Lung (tissue), 12 donors: Measurements from ENCODE around the gene VDR. TPM values are rescaled to one million over a fixed set of nuclear protein-coding genes. Genes with fewer than 3 reads are reported as not detected.

Experiments
- ATAC-seq: fragments of 200-7000 bp; cut with Tn5 transposase; one replicate; pipeline ENCODE4 v1.9.1; 2020; ENCODE audit warnings: moderate number of reproducible peaks; ENCODE audit not compliant: insufficient read depth, low FRiP score
- DNase-seq, 3 donors: peaks; one replicate each; pipeline ENCODE4 v3.0.0-alpha.2; 2013 to 2017
- H3K27ac ChIP-seq, 2 donors: one replicate each; pipeline ENCODE4 v1.5.1; 2013; ENCODE audit warnings: mild to moderate bottlenecking in 2 of 2, moderate library complexity in 2 of 2, control low read depth in 1 of 2, inconsistent platforms in 1 of 2, low read depth in 1 of 2, low read length in 1 of 2
- H3K27me3 ChIP-seq, 3 donors: one replicate each; pipeline ENCODE4 v1.5.1; 2013; ENCODE audit warnings: low read length in 2 of 3; ENCODE audit not compliant: control insufficient read depth in 3 of 3, insufficient read depth in 3 of 3
- H3K36me3 ChIP-seq, 4 donors: one replicate each; pipeline ENCODE4 v1.5.1; 2013; ENCODE audit warnings: low read length in 4 of 4, mild to moderate bottlenecking in 1 of 4, moderate library complexity in 1 of 4; ENCODE audit not compliant: control insufficient read depth in 4 of 4, insufficient read depth in 4 of 4
- H3K4me1 ChIP-seq, 5 donors: one replicate each; pipeline ENCODE4 v1.5.1; 2013; ENCODE audit warnings: low read length in 5 of 5, mild to moderate bottlenecking in 2 of 5, moderate library complexity in 1 of 5; ENCODE audit not compliant: control insufficient read depth in 5 of 5, insufficient read depth in 5 of 5
- H3K4me3 ChIP-seq: one replicate; pipeline ENCODE4 v1.5.1; 2013; ENCODE audit warnings: mild to moderate bottlenecking, control low read depth, moderate library complexity
- H3K9ac ChIP-seq, 2 donors: one replicate each; pipeline ENCODE4 v1.5.1; 2013; ENCODE audit warnings: low read length in 2 of 2, control low read depth in 1 of 2; ENCODE audit not compliant: insufficient read depth in 1 of 2
- H3K9me3 ChIP-seq, 4 donors: one replicate each; pipeline ENCODE4 v1.5.1; 2013; ENCODE audit warnings: low read length in 3 of 4, mild to moderate bottlenecking in 1 of 4, moderate library complexity in 1 of 4; ENCODE audit not compliant: control insufficient read depth in 4 of 4, insufficient read depth in 3 of 4
- CTCF ChIP-seq: IDR thresholded peaks from 2 replicates; pipeline ENCODE4 v1.5.1; 2012; ENCODE audit warnings: mild to moderate bottlenecking; ENCODE audit errors: control extremely low read depth, extremely low read depth
- WGBS, 2 donors: extraction: QIAGEN DNeasy Blood & Tissue Kit; methylation state at CpG; one replicate each; pipeline ENCODE4 v1.1.7; 2013; 5-methylcytosine and 5-hydroxymethylcytosine counted together
- polyA plus RNA-seq, 2 donors: library from polyadenylated mRNA; stranded (reverse); fragments of 200-250 nt; gene quantifications; one replicate each; pipeline ENCODE4 v1.2.1, GENCODE V29; 2013
- total RNA-seq, 2 donors: library from RNA; depleted of rRNA in 1 of 2; stranded (reverse); fragments of >200 nt in 1 of 2; gene quantifications; one replicate each; pipeline ENCODE4 v1.2.1, GENCODE V29; 2014 to 2021
- donor health status: control.
- donor health status: control.
- donor health status: Bipolar disorder and iron deficiency.
- donor health status: healthy.
- donor health status: DM: yes; HTN: yes; CAD: no.

The VDR gene
- total and polyA plus RNA-seq, 4 donors = 4.4 to 27.4 (median 14.3) TPM

- WGBS, 2 donors = 57 to 75% methylated on average over 1 of the region's 1 CpG
- H3K9me3 ChIP-seq = no peaks in the 10 kb centered on the region
- DNase-seq = no peak
Observed at GRCh38 chr12:47856094-47856493, 48.7 kb downstream of the VDR start.

GRCh38 chr12:47855502-47855901, 49.3 kb downstream of the VDR start:
- TF ChIP-seq CTCF = no peak
- no peaks in the 10 kb centered on the region for H3K27me3 ChIP-seq
- DNase-seq = no peak
- peaks cover 0 to 24% (median 4%) of the 10 kb centered on the region in 5 donors for H3K4me1 ChIP-seq
- no peak overlapping the region for H3K27ac ChIP-seq
- WGBS, 2 donors = 82 to 91% methylated on average over 2 of the region's 2 CpGs
- no peaks in the 10 kb centered on the region for H3K9me3 ChIP-seq
- peaks cover 0 to 20% (median 0%) of the 10 kb centered on the region in 4 donors for H3K36me3 ChIP-seq
- H3K9ac ChIP-seq = no peak overlapping the region
- no peak overlapping the region for H3K4me3 ChIP-seq
- no peak for ATAC-seq

More at GRCh38 chr12:47856094-47856493, 48.7 kb downstream of the VDR start:
- Histone ChIP-seq H3K4me1 (peaks cover 0 to 18% (median 3%) of the 10 kb centered on the region in 5 donors), H3K4me3 (no peak overlapping the region), H3K27me3 (no peaks in the 10 kb centered on the region), H3K9ac (no peak overlapping the region), H3K36me3 (peaks cover 0 to 14% (median 0%) of the 10 kb centered on the region in 4 donors), H3K27ac (no peak overlapping the region)
- ATAC-seq = no peak
- no peak for TF ChIP-seq CTCF

GRCh38 chr12:47854531-47854930, 50.3 kb downstream of the VDR start:
- Histone ChIP-seq H3K9ac (no peak overlapping the region), H3K36me3 (peaks cover 0 to 23% (median 0%) of the 10 kb centered on the region in 4 donors), H3K9me3 (no peaks in the 10 kb centered on the region), H3K4me3 (no peak overlapping the region), H3K4me1 (peaks cover 0 to 27% (median 5%) of the 10 kb centered on the region in 5 donors), H3K27ac (no peak overlapping the region), H3K27me3 (no peaks in the 10 kb centered on the region)
- no peak for ATAC-seq
- no peak for DNase-seq
- no peak for TF ChIP-seq CTCF
- WGBS, 2 donors = 98 to 99% methylated on average over 5 of the region's 5 CpGs

GRCh38 chr12:47852096-47852571, 52.7 kb downstream of the VDR start:
- Histone ChIP-seq H3K27me3 (no peaks in the 10 kb centered on the region), H3K36me3 (peaks cover 0 to 21% (median 0%) of the 10 kb centered on the region in 4 donors), H3K9me3 (no peaks in the 10 kb centered on the region), H3K4me1 (peaks cover 0 to 27% (median 7%) of the 10 kb centered on the region in 5 donors), H3K4me3 (no peak overlapping the region), H3K27ac (no peak overlapping the region), H3K9ac (no peak overlapping the region)
- ATAC-seq (no peak), DNase-seq (peak; percentile 56 to 75 (median 66))
- TF ChIP-seq CTCF = no peak
- 78 to 83% methylated on average over 10 of the region's 10 CpGs for WGBS, 2 donors
